H1 (cell line): Measurements from ENCODE around the gene PCNA. TPM values are rescaled to one million over a fixed set of nuclear protein-coding genes. Genes with fewer than 3 reads are reported as not detected.

Source experiments
- CTCF ChIA-PET: fragments of 300-600 bp; sonication (Branson Sonifier 250); formaldehyde crosslinking; loops from one replicate; lab custom pipeline; 2021; ENCODE audit not compliant: partially characterized antibody; lab: Charles Lee
- POLR2A ChIA-PET: fragments of 300-600 bp; sonication (Branson Sonifier 250); formaldehyde crosslinking; loops from one replicate; lab custom pipeline; 2021; ENCODE audit warnings: inconsistent platforms; ENCODE audit not compliant: partially characterized antibody; lab: Charles Lee
- DNase-seq, 2 experiments: peaks; one replicate each; pipeline versions ENCODE4 v3.0.0 to v3.0.0-alpha.2; 2010 to 2022; ENCODE audit warnings: low spot score in 2 of 2, low read depth in 1 of 2, mixed read lengths in 1 of 2
- FAIRE-seq: peaks from 2 replicates; lab custom pipeline; 2011; peaks lifted over from hg19 to GRCh38; lab: Jason Lieb, UNC
- H2AFZ ChIP-seq: 2 replicates; pipeline ENCODE4 v1.8.1; 2012; ENCODE audit warnings: low read length, inconsistent platforms
- H2AK5ac ChIP-seq: 2 replicates; pipeline ENCODE4 v1.6.1; 2013; ENCODE audit warnings: low read depth, low read length
- H2BK120ac ChIP-seq: replicated peaks from 2 replicates; pipeline ENCODE3; 2013; ENCODE audit warnings: low read depth, low read length, inconsistent platforms
- H2BK12ac ChIP-seq: 2 replicates; pipeline ENCODE4 v1.6.1; 2013; ENCODE audit warnings: low read depth, low read length
- H2BK15ac ChIP-seq: 2 replicates; pipeline ENCODE4 v1.6.1; 2013; ENCODE audit warnings: low read length
- H2BK20ac ChIP-seq: 2 replicates; pipeline ENCODE4 v1.6.1; 2013; ENCODE audit warnings: low read length
- H2BK5ac ChIP-seq: 2 replicates; pipeline ENCODE4 v1.6.1; 2013; ENCODE audit warnings: low read depth, low read length
- H3K14ac ChIP-seq: 2 replicates; pipeline ENCODE4 v1.6.1; 2013; ENCODE audit warnings: inconsistent platforms; ENCODE audit not compliant: insufficient read length
- H3K18ac ChIP-seq: 2 replicates; pipeline ENCODE4 v1.6.1; 2013; ENCODE audit warnings: low read length; ENCODE audit errors: extremely low read depth
- H3K23ac ChIP-seq: 2 replicates; pipeline ENCODE4 v1.6.1; 2013; ENCODE audit warnings: inconsistent platforms; ENCODE audit not compliant: insufficient read length
- H3K23me2 ChIP-seq: 2 replicates; pipeline ENCODE4 v1.6.1; 2013; ENCODE audit warnings: low read depth, low read length
- H3K27ac ChIP-seq: 2 replicates; pipeline ENCODE4 v1.6.1; 2011; ENCODE audit warnings: low read depth, low read length, inconsistent platforms
- H3K27me3 ChIP-seq, 4 experiments: replicated peaks in 1 of 4; 1 replicate in 1 of 4; 2 replicates in 3 of 4; pipeline versions ENCODE4 v1.6.1 to v1.8.1; 2011 to 2013; ENCODE audit warnings: low read length in 3 of 4, mild to moderate bottlenecking in 3 of 4, inconsistent platforms in 2 of 4, mixed read lengths in 2 of 4, moderate library complexity in 1 of 4; ENCODE audit not compliant: control insufficient read depth in 3 of 4, insufficient read depth in 3 of 4; ENCODE audit errors: extremely low read depth in 1 of 4
- H3K36me3 ChIP-seq, 4 experiments: 2 replicates each; pipeline versions ENCODE4 v1.6.1 to v1.8.1; 2011 to 2013; ENCODE audit warnings: mild to moderate bottlenecking in 4 of 4, low read length in 3 of 4, moderate library complexity in 2 of 4, control low read depth in 1 of 4, inconsistent platforms in 1 of 4; ENCODE audit not compliant: insufficient read depth in 4 of 4, control insufficient read depth in 2 of 4
- H3K4ac ChIP-seq: replicated peaks from 2 replicates; pipeline ENCODE3; 2013; ENCODE audit warnings: low read length, low read depth, mixed read lengths, inconsistent platforms; ENCODE audit not compliant: insufficient read length
- H3K4me1 ChIP-seq, 4 experiments: replicated peaks in 1 of 4; 1 replicate in 1 of 4; 2 replicates in 3 of 4; pipeline versions ENCODE4 v1.6.1 to v1.8.1; 2011 to 2013; ENCODE audit warnings: low read length in 3 of 4, inconsistent platforms in 2 of 4, mixed read lengths in 1 of 4; ENCODE audit not compliant: insufficient read depth in 4 of 4, control insufficient read depth in 3 of 4
- H3K4me2 ChIP-seq, 2 experiments: 2 replicates each; pipeline versions ENCODE4 v1.6.1 to v1.8.1; 2011 to 2013; ENCODE audit warnings: low read depth in 2 of 2, low read length in 2 of 2, control low read depth in 1 of 2, inconsistent platforms in 1 of 2, mild to moderate bottlenecking in 1 of 2; ENCODE audit not compliant: insufficient read depth in 1 of 2
- H3K4me3 ChIP-seq, 4 experiments: fragments of 200-600, 300-600 bp in 1 of 4; sonication (generic), shearing (Covaris generic), sonication (Bioruptor Twin) in 1 of 4; 2 replicates each; pipeline versions ENCODE4 v1.5.1 to v1.8.1; 2011 to 2016; ENCODE audit warnings: low read length in 4 of 4, low read depth in 3 of 4, control low read depth in 2 of 4, inconsistent platforms in 2 of 4, mild to moderate bottlenecking in 2 of 4, mixed read lengths in 1 of 4, moderate library complexity in 1 of 4; ENCODE audit not compliant: insufficient read depth in 2 of 4; ENCODE audit errors: extremely low read depth in 1 of 4
- H3K56ac ChIP-seq: replicated peaks from 2 replicates; pipeline ENCODE3; 2013; ENCODE audit warnings: low read depth, mild to moderate bottlenecking, mixed read lengths, low read length, inconsistent platforms; ENCODE audit not compliant: insufficient read length
- H3K79me1 ChIP-seq: 2 replicates; pipeline ENCODE4 v1.6.1; 2013; ENCODE audit warnings: low read depth, low read length, control low read depth
- H3K79me2 ChIP-seq, 2 experiments: 2 replicates each; pipeline versions ENCODE4 v1.6.1 to v1.8.1; 2012 to 2013; ENCODE audit warnings: low read length in 2 of 2, mild to moderate bottlenecking in 2 of 2, inconsistent platforms in 1 of 2; ENCODE audit not compliant: insufficient read depth in 2 of 2, control insufficient read depth in 1 of 2
- H3K9ac ChIP-seq, 4 experiments: replicated peaks in 1 of 4; 1 replicate in 1 of 4; 2 replicates in 3 of 4; pipeline versions ENCODE4 v1.6.1 to v1.8.1; 2011 to 2013; ENCODE audit warnings: low read depth in 3 of 4, low read length in 3 of 4, control low read depth in 2 of 4, mild to moderate bottlenecking in 2 of 4, moderate library complexity in 2 of 4, inconsistent platforms in 1 of 4; ENCODE audit errors: extremely low read depth in 1 of 4
- H3K9me3 ChIP-seq, 2 experiments: 2 replicates each; pipeline versions ENCODE4 v1.6.1 to v1.8.1; 2012 to 2013; ENCODE audit warnings: mild to moderate bottlenecking in 2 of 2, moderate library complexity in 2 of 2, control low read depth in 1 of 2, inconsistent platforms in 1 of 2, low read depth in 1 of 2, low read length in 1 of 2, mixed read lengths in 1 of 2; ENCODE audit not compliant: insufficient read depth in 2 of 2
- H4K20me1 ChIP-seq, 2 experiments: replicated peaks in 1 of 2; 2 replicates each; pipeline versions ENCODE3 to v1.8.1; 2011 to 2013; ENCODE audit warnings: inconsistent platforms in 2 of 2, low read length in 2 of 2, mild to moderate bottlenecking in 1 of 2; ENCODE audit not compliant: insufficient read depth in 2 of 2, control insufficient read depth in 1 of 2
- H4K5ac ChIP-seq: 2 replicates; pipeline ENCODE4 v1.6.1; 2013; ENCODE audit warnings: low read length, low read depth, mixed read lengths, inconsistent platforms; ENCODE audit not compliant: insufficient read length
- H4K8ac ChIP-seq: 2 replicates; pipeline ENCODE4 v1.8.0; 2013; ENCODE audit warnings: mild to moderate bottlenecking, moderate library complexity, low read length, inconsistent platforms; ENCODE audit not compliant: insufficient read depth; ENCODE audit errors: extremely low read depth
- H4K91ac ChIP-seq: replicated peaks from 2 replicates; pipeline ENCODE3; 2013; ENCODE audit warnings: low read length, mixed read lengths, inconsistent platforms; ENCODE audit not compliant: insufficient read length
- ATF2 ChIP-seq: IDR thresholded peaks from 2 replicates; pipeline ENCODE4 v1.6.1; 2012; ENCODE audit warnings: low read length, inconsistent platforms
- EP300 ChIP-seq, 2 experiments: IDR thresholded peaks; 1 replicate in 1 of 2; 2 replicates in 1 of 2; pipeline ENCODE4 v1.6.1; 2011 to 2012; ENCODE audit warnings: low read depth in 2 of 2, low read length in 2 of 2, mild to moderate bottlenecking in 2 of 2, borderline replicate concordance in 1 of 2, inconsistent platforms in 1 of 2, moderate library complexity in 1 of 2
- FOSL1 ChIP-seq: IDR thresholded peaks from 2 replicates; pipeline ENCODE4 v1.6.1; 2011; ENCODE audit warnings: mild to moderate bottlenecking, low read depth, low read length, moderate library complexity; ENCODE audit not compliant: insufficient read depth
- GTF2F1 ChIP-seq: IDR thresholded peaks from 2 replicates; pipeline ENCODE4 v1.6.1; 2012; ENCODE audit warnings: low read depth, low read length, improper control_type of control experiment, borderline replicate concordance
- JUND ChIP-seq: IDR thresholded peaks from 2 replicates; pipeline ENCODE4 v1.6.1; 2011; ENCODE audit warnings: mild to moderate bottlenecking, improper control_type of control experiment, low read length
- KDM5A ChIP-seq: fragments of 200-600 bp; IDR thresholded peaks from 2 replicates; pipeline ENCODE4 v1.7.1; 2012; ENCODE audit warnings: mild to moderate bottlenecking, low read length, inconsistent platforms, mixed read lengths
- POLR2A ChIP-seq, 2 experiments: IDR thresholded peaks; 1 replicate in 1 of 2; 2 replicates in 1 of 2; pipeline ENCODE4 v1.6.1; 2011; ENCODE audit warnings: low read depth in 2 of 2, low read length in 2 of 2, mild to moderate bottlenecking in 2 of 2; ENCODE audit errors: control extremely low read depth in 1 of 2
- SP4 ChIP-seq: IDR thresholded peaks from 2 replicates; pipeline ENCODE4 v1.6.1; 2012; ENCODE audit warnings: low read length, inconsistent platforms
- TCF12 ChIP-seq: IDR thresholded peaks from 2 replicates; pipeline ENCODE4 v1.6.1; 2011; ENCODE audit warnings: low read depth, mild to moderate bottlenecking, low read length
- USF2 ChIP-seq: IDR thresholded peaks from 2 replicates; pipeline ENCODE4 v1.6.1; 2011; ENCODE audit warnings: low read length, improper control_type of control experiment
- YY1 ChIP-seq: IDR thresholded peaks from 2 replicates; pipeline ENCODE4 v1.6.1; 2011; ENCODE audit warnings: low read depth, mild to moderate bottlenecking, low read length
- ZNF274 ChIP-seq: IDR thresholded peaks from 2 replicates; pipeline ENCODE4 v1.7.0; 2012; ENCODE audit warnings: low read length, borderline replicate concordance; ENCODE audit errors: extremely low read depth
- WGBS, 2 experiments: shearing (Covaris generic) in 1 of 2; methylation state at CpG; one replicate each; pipeline versions ENCODE4 v1.1.6 to v1.1.7; 2013 to 2015; ENCODE audit warnings: low lambda C conversion rate in 2 of 2, mixed read lengths in 2 of 2, inconsistent platforms in 1 of 2, low coverage in 1 of 2, missing lambda C conversion rate in 1 of 2; ENCODE audit not compliant: insufficient replicate concordance in 2 of 2, insufficient coverage in 1 of 2, insufficient read length in 1 of 2; ENCODE audit errors: extremely low coverage in 1 of 2, missing lambda C conversion rate in 1 of 2; 5-methylcytosine and 5-hydroxymethylcytosine counted together
- polyA plus RNA-seq, 7 experiments: library from polyadenylated mRNA; depleted of rRNA in 3 of 7; stranded (reverse) in 5 of 7; unstranded in 2 of 7; fragments of >200 nt in 5 of 7; fragments of 200-250 nt in 2 of 7; gene quantifications; 1 replicate in 5 of 7; 2 replicates in 1 of 7; 4 replicates in 1 of 7; pipeline versions ENCODE4 v1.2.1 to v1.2.3, GENCODE V29; 2011 to 2013; ENCODE audit warnings: missing spikeins in 2 of 7, mixed read lengths in 2 of 7
- total RNA-seq: library from RNA; stranded (reverse); fragmentation: NEBNext Ultra II Directional; extraction: Animal tissue kit (Norgen Biotek cat#: 25700); gene quantifications from 2 replicates; pipeline ENCODE4 v1.2.1, GENCODE V29; 2021

Gene PCNA
- total and polyA plus RNA-seq, 2 of the 8 experiments (the other 6 are each of a cell fraction or from before 2014, with no cell fraction given): 290 to 737 TPM

GRCh38 chr20:5155404-5155803 lies 35.6 kb upstream of the PCNA start:
- H3K4me2 ChIP-seq: no peak overlapping the region
- TF ChIP-seq JUND (no peak), TCF12 (no peak), EP300 (IDR thresholded peaks at IDR 0.05; ENCODE audit: borderline replicate concordance in 1 of 2, low read depth in 2 of 2, low read length in 2 of 2) (no peak), SP4 (no peak), KDM5A (no peak), ATF2 (no peak), GTF2F1 (no peak), POLR2A (IDR thresholded peaks at IDR 0.05; ENCODE audit: control extremely low read depth in 1 of 2, low read depth in 2 of 2, low read length in 2 of 2) (no peak), ZNF274 (no peak), FOSL1 (no peak), YY1 (no peak), USF2 (no peak)

More at GRCh38 chr20:5155404-5155803, 35.6 kb upstream of the PCNA start:
- POLR2A ChIA-PET: interaction anchor here (1.4 to 1.9 kb wide), 2 partner anchors 12 to 36 kb away, joined by 4 to 8 read pairs; partner anchors contain the start of gene PCNA
- no peak overlapping the region for H4K5ac ChIP-seq
- peaks cover 0 to 59% of the 10 kb centered on the region in 2 experiments for H3K79me2 ChIP-seq
- no peak overlapping the region for H2AFZ ChIP-seq
- no peak overlapping the region for H2BK12ac ChIP-seq
- DNase-seq (no peak), FAIRE-seq (no peak)
- no peaks in the 10 kb centered on the region for H3K36me3 ChIP-seq
- H3K23ac ChIP-seq: no peak overlapping the region
- no peak overlapping the region for H3K4ac ChIP-seq
- no peak overlapping the region for H3K4me3 ChIP-seq
- H4K91ac ChIP-seq: no peak overlapping the region
- 84% methylated on average over 2 of the region's 2 CpGs; no CpG with 5 or more reads in 1 of the 2 experiments for WGBS, 2 experiments
- H3K4me1 ChIP-seq: peaks cover 0 to 1% (median 0%) of the 10 kb centered on the region in 4 experiments; a peak in 2 of 7 replicates
- H3K27me3 ChIP-seq: no peaks in the 10 kb centered on the region
- H3K27ac ChIP-seq: no peak overlapping the region
- CTCF ChIA-PET: interaction anchor here (1.2 to 3.8 kb wide), 6 partner anchors 8 to 50 kb away, joined by 3 to 16 read pairs (median 12); partner anchors contain the start of gene CDS2
- no peak overlapping the region for H3K56ac ChIP-seq
- peaks cover 7% of the 10 kb centered on the region for H3K79me1 ChIP-seq
- H3K9me3 ChIP-seq: no peaks in the 10 kb centered on the region
- H2BK20ac ChIP-seq: no peak overlapping the region
- no peak overlapping the region for H4K8ac ChIP-seq
- no peaks in the 10 kb centered on the region for H4K20me1 ChIP-seq
- no peak overlapping the region for H3K9ac ChIP-seq
- no peak overlapping the region for H2BK5ac ChIP-seq
- no peak overlapping the region for H2BK15ac ChIP-seq
- H2BK120ac ChIP-seq: no peak overlapping the region
- H3K18ac ChIP-seq: no peak overlapping the region
- no peak overlapping the region for H3K14ac ChIP-seq
- H3K23me2 ChIP-seq: no peaks in the 10 kb centered on the region; the same call in 1 of the 2 replicates
- no peak overlapping the region for H2AK5ac ChIP-seq
